ENCODE results near the gene CCDC137.

DNA sequence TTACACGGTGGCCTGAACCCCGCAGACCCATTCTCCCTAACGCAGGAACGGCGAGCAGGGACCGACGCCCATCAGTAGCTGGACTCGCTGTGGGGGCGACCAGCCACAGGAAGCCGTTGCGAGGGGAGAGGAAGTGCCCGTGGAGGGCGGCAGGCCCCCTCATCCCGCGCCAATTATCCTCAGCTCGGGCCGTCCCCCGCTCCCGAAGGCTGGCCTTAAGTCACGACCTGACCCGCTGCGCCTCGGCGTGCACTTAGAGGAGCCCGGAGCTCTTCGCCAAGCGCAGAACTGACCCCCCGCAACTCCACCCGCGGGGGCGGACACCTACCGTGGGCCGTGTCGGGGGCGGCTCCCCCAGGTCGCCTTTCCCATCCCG lies 16.7 kb downstream of the CCDC137 start:
- TF ChIP-seq EZH2 (IDR thresholded peaks at IDR 0.05; ENCODE audit: borderline replicate concordance, low read length) = no peak
- TF ChIP-seq, protein P1, sequence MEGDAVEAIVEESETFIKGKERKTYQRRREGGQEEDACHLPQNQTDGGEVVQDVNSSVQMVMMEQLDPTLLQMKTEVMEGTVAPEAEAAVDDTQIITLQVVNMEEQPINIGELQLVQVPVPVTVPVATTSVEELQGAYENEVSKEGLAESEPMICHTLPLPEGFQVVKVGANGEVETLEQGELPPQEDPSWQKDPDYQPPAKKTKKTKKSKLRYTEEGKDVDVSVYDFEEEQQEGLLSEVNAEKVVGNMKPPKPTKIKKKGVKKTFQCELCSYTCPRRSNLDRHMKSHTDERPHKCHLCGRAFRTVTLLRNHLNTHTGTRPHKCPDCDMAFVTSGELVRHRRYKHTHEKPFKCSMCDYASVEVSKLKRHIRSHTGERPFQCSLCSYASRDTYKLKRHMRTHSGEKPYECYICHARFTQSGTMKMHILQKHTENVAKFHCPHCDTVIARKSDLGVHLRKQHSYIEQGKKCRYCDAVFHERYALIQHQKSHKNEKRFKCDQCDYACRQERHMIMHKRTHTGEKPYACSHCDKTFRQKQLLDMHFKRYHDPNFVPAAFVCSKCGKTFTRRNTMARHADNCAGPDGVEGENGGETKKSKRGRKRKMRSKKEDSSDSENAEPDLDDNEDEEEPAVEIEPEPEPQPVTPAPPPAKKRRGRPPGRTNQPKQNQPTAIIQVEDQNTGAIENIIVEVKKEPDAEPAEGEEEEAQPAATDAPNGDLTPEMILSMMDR (IDR thresholded peaks at IDR 0.05; ENCODE audit: low read length) = no peak
